Endothelial cell of umbilical vein (primary cell): Measurements from ENCODE around the gene FRK.

ENCODE experiments used
- CTCF ChIP-seq, 2 donors: IDR thresholded peaks; 1 replicate in 1 of 2; 2 replicates in 1 of 2; pipeline ENCODE4 v1.5.1; 2011; ENCODE audit warnings: low read length in 2 of 2, mild to moderate bottlenecking in 2 of 2, moderate library complexity in 2 of 2, control low read depth in 1 of 2, inconsistent platforms in 1 of 2, low read depth in 1 of 2; ENCODE audit not compliant: insufficient read depth in 1 of 2; ENCODE audit errors: extremely low read depth in 1 of 2
- EZH2 ChIP-seq: IDR thresholded peaks from 2 replicates; pipeline ENCODE4 v1.6.1; 2012; ENCODE audit warnings: borderline replicate concordance, low read depth, mild to moderate bottlenecking, moderate library complexity, low read length, inconsistent platforms; ENCODE audit not compliant: severe bottlenecking
- FOS ChIP-seq: IDR thresholded peaks from 2 replicates; pipeline ENCODE4 v1.6.1; 2011; ENCODE audit warnings: mild to moderate bottlenecking, low read length, moderate library complexity, borderline replicate concordance; ENCODE audit not compliant: insufficient read depth
- JUN ChIP-seq: IDR thresholded peaks from 2 replicates; pipeline ENCODE4 v1.6.1; 2011; ENCODE audit warnings: borderline replicate concordance, low read depth; ENCODE audit not compliant: insufficient read length, insufficient read depth
- MYC ChIP-seq: IDR thresholded peaks from one replicate; pipeline ENCODE4 v1.6.1; 2011; ENCODE audit warnings: mild to moderate bottlenecking, low read depth, low read length
- POLR2A ChIP-seq: IDR thresholded peaks from 2 replicates; pipeline ENCODE4 v1.6.1; 2012; ENCODE audit warnings: low read depth, mild to moderate bottlenecking, control low read depth, low read length
- POLR2AphosphoS5 ChIP-seq: IDR thresholded peaks from 2 replicates; pipeline ENCODE4 v1.6.1; 2012; ENCODE audit warnings: low read depth, mild to moderate bottlenecking, control low read depth, low read length, moderate library complexity; ENCODE audit not compliant: insufficient read depth
- TF ChIP-seq, protein P1 (sequence below): IDR thresholded peaks from 2 replicates; pipeline ENCODE4 v1.6.1; 2011; ENCODE audit not compliant: insufficient read depth, insufficient read length

- TF ChIP-seq CTCF (IDR thresholded peaks at IDR 0.05; ENCODE audit: extremely low read depth in 1 of 2, insufficient read depth in 1 of 2, low read depth in 1 of 2, low read length in 2 of 2) (no peak), POLR2A (no peak), POLR2AphosphoS5 (no peak), FOS (no peak), JUN (no peak), MYC (no peak), EZH2 (no peak)
- TF ChIP-seq, protein P1, sequence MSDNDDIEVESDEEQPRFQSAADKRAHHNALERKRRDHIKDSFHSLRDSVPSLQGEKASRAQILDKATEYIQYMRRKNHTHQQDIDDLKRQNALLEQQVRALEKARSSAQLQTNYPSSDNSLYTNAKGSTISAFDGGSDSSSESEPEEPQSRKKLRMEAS: no peak
These were observed 31.2 kb downstream of the FRK start for GRCh38 chr6:116029535-116029934.
